Measurements from ENCODE around the gene IBSP.

The IBSP gene

DNA sequence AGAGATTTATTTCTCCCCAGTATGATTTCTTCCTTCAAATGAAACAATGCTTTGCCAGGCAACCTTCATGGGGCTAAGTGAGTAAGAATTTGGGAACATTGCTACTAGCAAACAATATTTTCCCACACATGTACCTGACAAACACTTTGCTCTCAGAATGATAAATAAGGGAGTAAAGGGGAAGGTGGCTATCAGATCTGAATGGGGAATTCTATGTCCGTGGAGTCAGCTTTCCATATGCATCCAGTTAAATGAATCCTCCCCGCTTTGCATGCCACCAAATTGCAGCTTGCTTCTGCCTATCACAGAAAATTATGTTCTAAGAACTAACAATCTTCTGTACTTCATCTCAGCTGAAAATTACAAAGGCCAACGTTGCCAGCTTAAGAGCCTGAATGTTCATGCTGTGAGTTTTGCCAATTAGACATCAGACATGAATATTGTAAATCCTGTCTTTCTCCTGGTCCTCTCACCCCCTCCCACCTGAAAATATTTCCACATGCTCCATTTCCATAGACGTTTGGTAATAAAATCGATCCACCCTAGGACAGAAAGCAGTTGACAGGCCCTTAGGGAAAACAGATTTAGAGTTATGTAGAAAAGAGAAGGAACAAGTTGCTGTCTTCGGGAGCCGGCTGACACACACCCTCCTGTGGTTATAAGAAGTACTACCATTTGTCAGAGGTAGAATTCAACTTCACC lies 39.7 kb downstream of the IBSP start:
- peak; percentile 1 for DNase-seq

DNA sequence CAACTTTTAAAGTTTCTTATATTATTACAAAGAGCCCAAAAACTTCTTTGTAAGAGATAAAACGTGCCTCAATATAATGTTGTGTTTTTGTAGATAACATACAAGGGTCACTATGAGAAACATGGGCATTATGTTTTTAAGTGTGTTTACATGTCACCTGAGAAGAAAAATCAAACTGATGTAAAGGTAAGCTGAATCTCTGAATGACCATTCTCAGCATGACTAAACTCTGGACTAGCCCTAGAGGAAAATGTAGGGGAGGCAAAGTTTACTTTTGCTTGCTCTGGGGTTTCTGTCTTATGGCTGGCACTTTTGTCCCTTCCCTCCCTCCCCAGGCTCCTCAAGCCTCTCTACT lies 40.2 kb downstream of the IBSP start:
- no peak for DNase-seq

DNA sequence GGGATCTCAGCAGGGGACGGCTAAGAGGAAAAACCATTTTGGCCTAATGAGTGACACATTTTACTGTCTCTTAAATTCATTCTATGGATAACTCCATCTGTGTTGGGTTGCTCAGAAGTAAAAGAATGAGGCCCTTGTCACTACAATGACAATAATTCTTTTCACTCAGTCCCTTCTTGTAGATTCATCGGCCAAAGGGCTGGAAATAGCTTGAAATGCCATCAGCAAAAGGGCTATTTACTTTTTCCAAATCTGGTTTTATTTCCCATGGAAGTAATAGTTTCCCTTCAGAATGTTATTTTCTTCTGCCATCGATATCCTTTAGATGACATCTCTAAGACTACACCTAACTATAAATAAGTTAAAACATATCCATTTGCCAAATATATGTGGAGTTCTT lies 40.8 kb downstream of the IBSP start:
- no peak for DNase-seq

DNA sequence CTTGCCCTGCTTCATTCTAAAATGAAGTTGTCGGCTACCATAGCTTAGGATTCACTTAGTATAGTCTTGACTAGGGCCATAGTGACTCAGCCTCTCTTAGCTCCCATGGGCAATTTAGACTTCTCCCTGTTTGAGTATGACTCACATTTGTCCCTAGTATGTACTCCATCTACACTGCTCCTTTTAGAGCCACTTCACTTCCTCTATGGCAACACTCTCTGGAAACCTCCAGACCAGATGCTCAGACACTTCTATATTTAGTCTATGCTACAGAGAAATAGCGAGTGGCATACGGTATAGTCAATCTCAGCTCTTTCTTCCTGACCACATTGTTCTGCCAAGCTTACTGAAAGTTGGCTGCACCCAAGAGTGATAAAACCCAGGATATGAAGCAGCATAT lies 44.6 kb downstream of the IBSP start:
- no peak for DNase-seq

DNA sequence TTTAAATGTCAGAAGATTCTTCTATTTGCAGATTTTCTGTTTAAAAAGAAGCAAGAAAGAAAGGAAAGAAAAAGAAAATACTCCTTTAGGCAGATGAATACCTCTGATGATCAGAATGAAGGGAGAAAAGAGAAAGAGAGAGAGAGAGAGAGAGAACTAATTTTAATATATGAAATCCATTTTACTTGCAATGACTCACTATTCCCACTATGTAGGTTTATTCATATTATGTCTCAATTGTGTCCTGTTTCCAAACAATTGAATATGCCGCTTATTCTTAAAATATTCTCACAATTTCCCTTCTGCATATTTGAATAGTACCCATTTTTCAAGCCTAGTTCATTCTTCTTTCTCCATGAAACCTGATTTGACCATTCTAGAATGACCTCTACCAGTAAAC lies 45.1 kb downstream of the IBSP start:
- no peak for DNase-seq

DNA sequence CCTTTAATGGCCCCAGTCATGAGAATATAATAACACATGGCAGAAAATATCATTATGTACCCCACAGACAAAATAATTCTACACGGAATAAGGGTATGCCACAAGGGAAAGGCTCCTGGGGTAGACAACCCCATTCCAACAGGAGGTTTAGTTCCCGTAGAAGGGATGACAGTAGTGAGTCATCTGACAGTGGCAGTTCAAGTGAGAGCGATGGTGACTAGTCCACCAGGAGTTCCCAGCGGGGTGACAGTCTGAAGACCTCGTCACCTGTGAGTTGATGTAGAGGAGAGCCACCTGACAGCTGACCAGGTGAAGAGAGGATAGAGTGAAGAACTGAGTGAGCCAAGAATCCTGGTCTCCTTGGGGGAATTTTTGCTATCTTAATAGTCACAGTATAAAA lies 46.9 kb downstream of the IBSP start:
- no peak for DNase-seq

DNA sequence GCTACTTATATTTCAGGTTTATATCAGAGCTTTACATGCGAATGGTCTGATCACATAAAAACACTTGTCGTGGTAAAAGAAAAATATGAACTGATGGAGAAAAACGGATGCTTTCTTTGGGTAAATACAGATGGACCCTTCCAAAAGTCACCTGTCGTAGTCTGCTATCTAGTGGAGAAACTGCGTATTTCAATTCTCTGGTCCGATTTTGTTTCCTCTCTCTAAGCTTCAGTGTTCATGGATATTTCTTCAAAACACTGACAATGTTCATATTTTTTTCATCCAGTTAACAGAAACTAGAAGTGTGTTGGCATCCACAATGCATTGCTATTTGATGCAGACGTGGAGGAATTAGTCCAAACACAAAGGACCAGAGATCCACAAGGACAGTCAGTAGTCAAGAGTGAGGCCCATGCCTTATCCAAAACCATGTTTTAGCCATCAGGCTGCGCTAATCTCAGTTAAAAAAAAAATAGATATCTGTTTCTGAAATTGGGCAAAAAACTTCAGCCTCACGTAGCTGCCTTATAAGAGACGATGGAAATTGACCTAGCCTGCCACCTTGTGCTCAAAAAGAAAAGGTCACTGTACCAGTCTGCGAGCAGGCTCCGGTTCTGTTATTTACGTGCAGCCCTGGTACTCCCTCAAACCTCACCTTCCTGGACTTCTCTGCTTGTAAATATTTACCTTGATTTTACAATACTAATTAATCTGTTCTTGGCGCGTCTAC lies 49.4 kb downstream of the IBSP start:
- peak; percentile 36 to 48 for DNase-seq

DNA sequence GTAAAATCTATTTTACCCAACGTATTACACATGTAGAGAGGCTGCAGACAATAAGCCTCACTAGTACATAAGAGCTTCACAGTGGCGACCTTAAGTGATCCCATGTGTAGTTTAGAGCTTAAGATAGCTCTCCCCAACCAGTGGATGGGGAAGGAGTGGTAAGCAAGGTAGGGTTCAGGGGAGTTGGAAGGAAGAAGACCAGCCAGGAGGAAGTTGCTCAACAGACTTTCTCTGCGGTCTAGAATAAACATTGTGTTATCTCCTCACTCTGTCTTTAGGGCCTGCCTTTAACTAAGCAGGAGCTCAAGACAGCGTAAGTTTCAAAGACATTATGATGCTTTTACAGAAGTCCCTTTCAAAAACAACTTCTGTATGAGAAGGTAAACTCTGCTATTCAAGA lies 50.3 kb downstream of the IBSP start:
- DNase-seq: no peak

DNA sequence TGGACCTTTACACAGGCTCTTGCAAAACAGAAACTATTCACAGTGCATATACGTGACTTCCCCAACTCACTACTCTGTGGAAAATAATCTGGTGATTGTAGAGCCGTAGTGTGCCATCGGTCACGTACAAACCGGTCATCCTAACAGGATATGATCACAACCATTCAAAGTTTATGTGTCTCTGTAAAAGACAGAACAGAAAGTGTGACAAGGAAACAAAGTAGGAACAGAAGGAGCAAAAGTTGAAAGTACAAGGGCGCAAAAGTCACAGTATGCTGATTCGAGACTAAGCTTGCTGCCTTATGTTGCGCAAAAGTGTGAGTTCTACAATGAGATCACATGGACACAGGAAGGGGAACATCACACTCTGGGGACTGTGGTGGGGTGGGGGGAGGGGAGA lies 52.0 kb downstream of the IBSP start:
- no peak for DNase-seq

DNA sequence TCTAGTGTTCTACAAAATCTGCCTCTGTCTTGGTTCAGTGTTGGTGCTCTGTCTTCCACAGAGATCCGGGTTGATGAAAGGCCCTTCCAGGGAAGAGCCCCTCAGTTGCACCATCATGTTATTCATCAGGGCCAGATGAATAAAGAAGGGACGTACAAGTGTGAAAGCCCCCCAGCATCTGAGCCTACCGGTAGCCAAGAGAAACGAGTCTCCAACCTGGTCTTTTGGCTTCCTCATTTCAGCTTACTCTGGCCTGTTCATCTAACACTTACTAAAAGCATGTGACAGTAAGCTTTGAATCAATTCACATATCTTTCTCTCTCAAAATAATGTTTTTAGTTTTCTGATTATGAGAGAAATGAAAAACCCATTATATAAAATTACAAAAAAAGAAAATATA lies 52.6 kb downstream of the IBSP start:
- DNase-seq: no peak

DNA sequence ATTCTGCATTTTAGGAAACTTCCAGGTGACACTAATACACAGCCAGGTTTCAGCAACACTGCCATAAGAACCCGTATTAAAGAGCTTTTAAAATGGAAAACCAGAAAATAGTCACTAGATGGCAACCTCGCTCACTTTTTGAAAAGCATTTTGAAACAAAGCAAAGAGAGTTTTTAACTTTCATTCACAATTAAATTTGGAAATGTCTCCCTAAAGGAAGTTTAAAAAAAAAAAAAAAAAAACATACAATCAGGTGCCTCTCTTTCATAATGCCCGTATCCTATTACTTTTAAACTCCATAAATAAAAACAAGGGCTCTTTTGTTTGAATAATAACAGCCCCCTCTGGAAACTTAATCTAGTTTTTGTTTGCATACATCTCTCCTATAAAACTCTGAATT lies 53.8 kb downstream of the IBSP start:
- peak; percentile 28 to 48 for DNase-seq

DNA sequence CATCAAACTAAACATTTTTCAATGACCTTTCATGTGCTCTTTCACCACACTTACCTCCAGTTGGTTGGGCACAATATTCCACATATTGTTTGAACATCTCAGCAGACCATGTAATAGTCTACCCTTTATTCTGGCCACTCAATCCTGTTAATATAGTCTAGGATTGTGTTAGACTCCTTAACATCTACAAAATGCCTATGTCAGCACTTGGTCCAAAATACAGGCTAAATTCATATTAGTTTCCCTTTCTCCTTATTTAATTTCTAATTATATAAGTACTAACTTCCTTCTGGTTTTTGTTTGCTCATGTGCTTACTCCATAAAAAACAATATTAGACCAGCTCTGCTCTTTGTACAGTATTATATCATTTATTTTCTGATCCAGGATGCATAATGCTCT lies 54.5 kb downstream of the IBSP start:
- DNase-seq: no peak

DNA sequence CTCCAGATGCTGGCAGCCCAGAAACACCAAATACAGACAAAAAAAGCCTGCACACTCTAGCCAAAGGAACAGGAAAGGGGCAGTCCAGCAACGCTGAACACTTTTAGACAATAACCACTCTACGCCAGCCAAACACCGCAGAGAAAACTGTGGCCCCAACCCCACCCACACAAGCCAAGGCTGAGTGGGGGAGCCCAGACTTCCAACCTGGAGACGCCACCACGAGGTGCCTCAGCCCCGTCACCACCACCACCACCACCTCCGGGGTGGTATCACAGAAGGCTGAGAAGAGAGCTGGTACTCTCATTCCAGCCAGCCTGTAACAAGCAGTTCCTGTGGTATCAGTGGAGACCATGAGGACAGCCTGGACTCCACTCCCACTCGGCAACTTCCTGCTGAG lies 56.2 kb downstream of the IBSP start:
- no peak for DNase-seq

DNA sequence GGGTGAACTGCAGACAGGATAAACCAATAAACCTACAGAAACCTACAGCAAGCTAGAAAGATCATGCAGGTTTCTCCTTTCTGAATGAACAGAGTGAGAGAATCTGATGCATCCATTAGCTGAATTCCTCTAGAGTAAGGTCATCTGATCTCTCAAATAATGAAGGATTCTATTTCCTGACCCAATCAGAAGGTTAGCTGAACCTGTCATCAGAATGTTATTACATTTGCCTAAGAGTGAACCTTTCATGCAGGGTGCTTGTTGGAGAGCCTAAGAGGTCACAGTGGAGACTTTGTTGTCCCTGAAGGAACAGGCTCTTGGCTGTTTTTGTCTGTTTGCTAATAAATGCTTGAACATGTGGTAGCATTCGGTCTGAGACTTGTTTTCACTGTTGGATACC lies 57.5 kb downstream of the IBSP start:
- no peak for DNase-seq

DNA sequence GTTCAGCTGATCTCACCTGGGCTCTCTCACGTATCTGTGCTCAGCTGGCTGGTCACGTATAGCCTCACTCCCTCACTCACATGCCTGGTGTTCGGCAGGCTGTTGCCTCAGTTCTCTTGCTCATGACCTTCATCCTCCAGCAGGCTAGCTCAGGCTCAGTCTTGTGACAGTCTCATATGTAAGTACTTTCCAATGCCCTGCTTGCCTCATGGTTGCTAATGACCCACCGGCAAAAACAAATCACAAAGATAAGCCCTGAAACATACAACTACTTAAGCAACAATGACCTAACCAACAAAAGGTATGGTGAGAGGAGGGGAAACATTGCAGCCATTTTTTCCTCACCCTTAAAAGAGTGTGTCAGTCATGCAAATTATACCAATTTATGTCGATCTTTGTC lies 58.4 kb downstream of the IBSP start:
- no peak for DNase-seq

Data from NCI-H2081 (cell line).